PC-3 (cell line): ENCODE data around the gene B4GALNT1. TPM values are rescaled to one million over a fixed set of nuclear protein-coding genes. Genes with fewer than 3 reads are reported as not detected.

Experiments used
- ATAC-seq: fragments of 200-7000 bp; cut with Tn5 transposase; 2 replicates; pipeline ENCODE4 v1.9.1; 2020; ENCODE audit warnings: mild to moderate bottlenecking, moderate library complexity
- BruUV-seq: library from RNA; stranded (reverse); fragments of 400-500 nt; replicated peaks from 2 replicates; lab custom pipeline; 2021; lab: Mats Ljungman, UMichigan
- CTCF ChIA-PET: fragments of 300-600 bp; sonication (Branson Sonifier 250); formaldehyde crosslinking; loops from one replicate; lab custom pipeline; 2022; ENCODE audit warnings: antibody characterized with exemption; lab: Charles Lee
- POLR2A ChIA-PET: fragments of 300-600 bp; sonication (Branson Sonifier 250); formaldehyde crosslinking; loops from one replicate; lab custom pipeline; 2022; ENCODE audit warnings: antibody characterized with exemption; ENCODE audit not compliant: unreplicated experiment; lab: Charles Lee
- DNase-seq: peaks from one replicate; pipeline ENCODE4 v3.0.0-alpha.2; 2015
- H2AFZ ChIP-seq: fragments of 300-600 bp; sonication (generic); 2 replicates; pipeline ENCODE4 v1.6.0; 2016; ENCODE audit warnings: antibody characterized with exemption, low read length
- H3F3A ChIP-seq: fragments of 300-600 bp; sonication (generic); one replicate; pipeline ENCODE4 v1.6.0; 2017; ENCODE audit warnings: antibody characterized with exemption, low read length, control low read depth, mild to moderate bottlenecking; ENCODE audit not compliant: unreplicated experiment
- H3K27ac ChIP-seq: fragments of 300-600 bp; sonication (generic); 2 replicates; pipeline ENCODE4 v1.5.1; 2016; ENCODE audit warnings: mild to moderate bottlenecking, low read length
- H3K27me3 ChIP-seq: fragments of 300-600 bp; sonication (generic); 2 replicates; pipeline ENCODE4 v1.6.1; 2016; ENCODE audit warnings: low read length, mixed read lengths
- H3K36me3 ChIP-seq: fragments of 300-600 bp; sonication (generic); 2 replicates; pipeline ENCODE4 v1.6.1; 2016; ENCODE audit warnings: low read depth, mixed run types, low read length, mixed read lengths
- H3K4me1 ChIP-seq: fragments of 300-600 bp; sonication (generic); 2 replicates; pipeline ENCODE4 v1.5.1; 2016; ENCODE audit warnings: low read length; ENCODE audit not compliant: insufficient read depth
- H3K4me2 ChIP-seq: fragments of 300-600 bp; sonication (generic); 2 replicates; pipeline ENCODE4 v1.6.0; 2016; ENCODE audit warnings: low read length
- H3K4me3 ChIP-seq: fragments of 300-600 bp; sonication (generic); 2 replicates; pipeline ENCODE4 v1.5.1; 2016; ENCODE audit warnings: mild to moderate bottlenecking, low read length, mixed read lengths
- H3K79me2 ChIP-seq: fragments of 300-600 bp; sonication (generic); 2 replicates; pipeline ENCODE4 v1.6.1; 2017; ENCODE audit warnings: low read length, mixed read lengths
- H3K9ac ChIP-seq: fragments of 300-600 bp; sonication (generic); 2 replicates; pipeline ENCODE4 v1.6.0; 2016; ENCODE audit warnings: mild to moderate bottlenecking, low read length
- H3K9me2 ChIP-seq: fragments of 300-600 bp; sonication (generic); replicated peaks from 2 replicates; pipeline ENCODE4 v1.6.1; 2016; ENCODE audit warnings: mixed run types, low read length, mixed read lengths
- H3K9me3 ChIP-seq: fragments of 300-600 bp; sonication (generic); 2 replicates; pipeline ENCODE4 v1.6.1; 2016; ENCODE audit warnings: low read length, mixed read lengths
- H4K20me1 ChIP-seq: fragments of 300-600 bp; sonication (generic); 2 replicates; pipeline ENCODE4 v1.6.1; 2016; ENCODE audit warnings: low read length, mixed read lengths
- EZH2 ChIP-seq: fragments of 300-600 bp; sonication (generic); IDR thresholded peaks from one replicate; pipeline ENCODE4 v1.6.1; 2017; ENCODE audit warnings: antibody characterized with exemption, mild to moderate bottlenecking, low read length; ENCODE audit not compliant: unreplicated experiment
- EZH2phosphoT487 ChIP-seq: fragments of 300-600 bp; sonication (generic); IDR thresholded peaks from 2 replicates; pipeline ENCODE4 v1.6.1; 2018; ENCODE audit warnings: mild to moderate bottlenecking, antibody characterized with exemption, low read length, borderline replicate concordance
- intact Hi-C: fragments of 100-400 bp; cut with micrococcal nuclease; formaldehyde crosslinking; loops from 2 replicates; pipeline ENCODE4 v1.9.0; 2023
- total RNA-seq: library from RNA; depleted of rRNA; stranded (reverse); fragments of >200 nt; gene quantifications from 2 replicates; pipeline ENCODE4 v1.2.3, GENCODE V29; 2014
- TF ChIP-seq, protein P1 (sequence below): fragments of 300-600 bp; sonication (generic); conservative IDR thresholded peaks from 2 replicates; pipeline ENCODE4 v1.5.1; 2017; ENCODE audit warnings: antibody characterized with exemption, low read depth, mild to moderate bottlenecking, low read length

Gene B4GALNT1
- total RNA-seq, 1 experiment from 2014 or later, result 39.0 TPM

DNA sequence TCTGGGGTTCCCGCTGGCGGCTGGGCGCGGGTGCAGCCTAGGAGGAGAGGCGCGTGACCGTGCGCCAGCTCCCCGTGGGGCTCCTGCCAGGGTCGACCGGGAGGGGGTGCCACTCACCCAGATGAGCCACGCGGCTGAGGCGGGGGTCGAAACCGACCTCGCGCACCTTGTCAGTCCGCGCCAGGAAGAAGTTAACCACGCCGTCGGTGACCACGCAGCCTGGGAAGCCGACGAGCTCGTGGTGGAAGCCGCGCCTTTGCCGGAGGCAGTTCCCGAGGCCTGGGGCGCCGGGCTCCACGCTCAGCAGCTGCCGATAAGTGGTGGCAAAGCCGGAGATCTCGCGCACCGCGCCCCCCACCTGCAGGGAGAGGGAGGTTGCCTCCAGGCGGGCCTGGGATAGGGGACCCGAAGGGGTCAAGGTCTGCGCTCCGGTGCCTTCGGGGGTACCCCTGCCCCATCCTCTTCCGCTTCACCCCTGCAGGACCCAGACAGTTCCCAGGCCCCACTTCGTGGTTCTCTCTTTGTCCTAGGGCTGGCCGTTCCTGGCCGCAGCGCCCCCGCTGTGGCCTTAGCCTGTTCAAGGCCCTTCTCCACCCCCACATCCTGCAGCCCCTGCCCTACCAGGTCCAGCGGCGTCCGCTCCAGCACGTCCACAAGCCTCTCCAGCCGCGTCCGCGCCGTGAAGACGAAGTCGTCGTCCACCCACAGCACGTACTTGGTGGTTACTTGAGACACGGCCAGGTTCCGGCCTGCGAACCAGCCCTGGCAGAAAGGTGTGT, 5.3 kb downstream of the B4GALNT1 start:
- Histone ChIP-seq H3K4me1 (peaks cover 6% of the 10 kb centered on the region; the same call in 1 of the 2 replicates), H3K4me3 (no peak overlapping the region), H2AFZ (no peak overlapping the region), H3K9me2 (no peaks in the 10 kb centered on the region), H3K79me2 (peaks cover 12% of the 10 kb centered on the region), H3K27ac (no peak overlapping the region), H3K9me3 (no peaks in the 10 kb centered on the region), H3K36me3 (no peaks in the 10 kb centered on the region; the same call in 1 of the 2 replicates), H3K9ac (no peak overlapping the region), H3K4me2 (no peak overlapping the region), H3F3A (no peaks in the 10 kb centered on the region), H3K27me3 (no peaks in the 10 kb centered on the region), H4K20me1 (no peaks in the 10 kb centered on the region)
- TF ChIP-seq, protein P1, sequence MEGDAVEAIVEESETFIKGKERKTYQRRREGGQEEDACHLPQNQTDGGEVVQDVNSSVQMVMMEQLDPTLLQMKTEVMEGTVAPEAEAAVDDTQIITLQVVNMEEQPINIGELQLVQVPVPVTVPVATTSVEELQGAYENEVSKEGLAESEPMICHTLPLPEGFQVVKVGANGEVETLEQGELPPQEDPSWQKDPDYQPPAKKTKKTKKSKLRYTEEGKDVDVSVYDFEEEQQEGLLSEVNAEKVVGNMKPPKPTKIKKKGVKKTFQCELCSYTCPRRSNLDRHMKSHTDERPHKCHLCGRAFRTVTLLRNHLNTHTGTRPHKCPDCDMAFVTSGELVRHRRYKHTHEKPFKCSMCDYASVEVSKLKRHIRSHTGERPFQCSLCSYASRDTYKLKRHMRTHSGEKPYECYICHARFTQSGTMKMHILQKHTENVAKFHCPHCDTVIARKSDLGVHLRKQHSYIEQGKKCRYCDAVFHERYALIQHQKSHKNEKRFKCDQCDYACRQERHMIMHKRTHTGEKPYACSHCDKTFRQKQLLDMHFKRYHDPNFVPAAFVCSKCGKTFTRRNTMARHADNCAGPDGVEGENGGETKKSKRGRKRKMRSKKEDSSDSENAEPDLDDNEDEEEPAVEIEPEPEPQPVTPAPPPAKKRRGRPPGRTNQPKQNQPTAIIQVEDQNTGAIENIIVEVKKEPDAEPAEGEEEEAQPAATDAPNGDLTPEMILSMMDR, result no peak
- TF ChIP-seq EZH2phosphoT487 (no peak), EZH2 (no peak)
- ChIA-PET CTCF (interaction anchor here (1.0 kb wide), 1 partner anchor 45 kb away, joined by 3 read pairs; no protein-coding TSS in a partner anchor), POLR2A (interaction anchor here (0.7 kb wide), 1 partner anchor 38 kb away, joined by 4 read pairs; no protein-coding TSS in a partner anchor)
- BruUV-seq, result no TSS peak
- DNase-seq, result no peak
- ATAC-seq, result no peak
- intact Hi-C loops, result no loop called here

DNA sequence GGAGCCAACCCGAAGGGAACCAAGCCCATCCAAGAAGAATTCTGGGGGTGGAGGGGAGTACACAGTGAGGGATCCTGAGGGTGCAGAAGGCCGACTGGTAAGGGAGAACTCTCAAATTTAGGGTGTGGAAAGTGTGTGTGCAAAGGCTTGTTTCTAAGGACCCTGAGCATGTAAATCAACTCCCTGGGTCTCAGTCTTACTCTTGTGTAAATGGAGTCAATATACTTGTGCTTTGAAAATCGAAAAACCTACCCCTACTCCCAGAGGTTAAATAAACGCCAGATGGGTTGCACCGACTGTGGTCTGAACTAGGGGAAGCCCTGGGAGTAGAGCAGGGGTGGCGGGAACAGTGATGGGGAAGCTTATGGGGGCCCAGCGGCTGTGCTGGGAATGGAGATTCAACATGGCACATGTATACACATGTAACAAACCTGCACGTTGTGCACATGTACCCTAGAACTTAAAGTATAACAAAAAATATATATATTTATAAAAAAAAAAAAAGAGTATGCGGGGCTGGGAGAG, 6.0 kb downstream of the B4GALNT1 start:
- DNase-seq (no peak), ATAC-seq (no peak)
- H3F3A ChIP-seq, result no peaks in the 10 kb centered on the region
- H3K4me2 ChIP-seq, result no peak overlapping the region
- POLR2A ChIA-PET, result interaction anchor here (0.7 kb wide), 1 partner anchor 39 kb away, joined by 4 read pairs; no protein-coding TSS in a partner anchor
- intact Hi-C loops, result no loop called here
- H3K27me3 ChIP-seq, result no peaks in the 10 kb centered on the region
- H3K79me2 ChIP-seq, result peaks cover 7% of the 10 kb centered on the region; the same call in 1 of the 2 replicates
- peaks cover 6% of the 10 kb centered on the region; the same call in 1 of the 2 replicates for H3K4me1 ChIP-seq
- no peak overlapping the region for H3K27ac ChIP-seq
- no peaks in the 10 kb centered on the region; the same call in 1 of the 2 replicates for H3K36me3 ChIP-seq
- CTCF ChIA-PET, result no interaction called here
- no peaks in the 10 kb centered on the region for H3K9me3 ChIP-seq
- BruUV-seq, result no TSS peak
- no peak overlapping the region for H3K9ac ChIP-seq
- no peaks in the 10 kb centered on the region for H4K20me1 ChIP-seq
- no peak for TF ChIP-seq EZH2
- TF ChIP-seq, protein P1, result no peak
- TF ChIP-seq EZH2phosphoT487, result no peak
- H3K4me3 ChIP-seq, result no peak overlapping the region
- no peaks in the 10 kb centered on the region for H3K9me2 ChIP-seq
- H2AFZ ChIP-seq, result no peak overlapping the region
